GM12801 (cell line): ENCODE data around the gene NUBP2.

ENCODE experiments used
- TF ChIP-seq, protein P1 (sequence below): IDR thresholded peaks from one replicate; pipeline ENCODE4 v1.5.1; 2011; ENCODE audit warnings: control low read depth; ENCODE audit not compliant: insufficient read length; ENCODE audit errors: extremely low read depth

Gene NUBP2

DNA sequence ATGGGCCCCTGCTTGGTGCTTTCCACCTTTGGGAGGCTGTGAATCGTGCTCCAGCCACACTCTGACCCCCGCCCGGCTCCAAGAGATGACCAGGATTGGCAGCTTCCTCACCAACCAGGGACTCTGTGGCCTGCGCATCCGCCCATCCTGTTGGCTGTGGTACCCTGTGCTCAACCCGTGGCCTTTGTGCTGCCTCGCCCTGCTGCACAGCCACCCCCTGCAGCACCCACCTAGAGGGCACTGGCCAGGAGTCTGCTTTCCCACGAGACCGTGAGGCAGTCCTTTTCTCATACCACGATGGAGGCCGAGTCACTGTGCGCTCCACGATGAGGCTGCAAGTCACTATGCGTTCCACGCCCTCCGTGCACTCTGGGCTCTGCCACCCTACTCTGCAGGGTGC is 30.8 kb upstream of the NUBP2 start:
- TF ChIP-seq, protein P1, sequence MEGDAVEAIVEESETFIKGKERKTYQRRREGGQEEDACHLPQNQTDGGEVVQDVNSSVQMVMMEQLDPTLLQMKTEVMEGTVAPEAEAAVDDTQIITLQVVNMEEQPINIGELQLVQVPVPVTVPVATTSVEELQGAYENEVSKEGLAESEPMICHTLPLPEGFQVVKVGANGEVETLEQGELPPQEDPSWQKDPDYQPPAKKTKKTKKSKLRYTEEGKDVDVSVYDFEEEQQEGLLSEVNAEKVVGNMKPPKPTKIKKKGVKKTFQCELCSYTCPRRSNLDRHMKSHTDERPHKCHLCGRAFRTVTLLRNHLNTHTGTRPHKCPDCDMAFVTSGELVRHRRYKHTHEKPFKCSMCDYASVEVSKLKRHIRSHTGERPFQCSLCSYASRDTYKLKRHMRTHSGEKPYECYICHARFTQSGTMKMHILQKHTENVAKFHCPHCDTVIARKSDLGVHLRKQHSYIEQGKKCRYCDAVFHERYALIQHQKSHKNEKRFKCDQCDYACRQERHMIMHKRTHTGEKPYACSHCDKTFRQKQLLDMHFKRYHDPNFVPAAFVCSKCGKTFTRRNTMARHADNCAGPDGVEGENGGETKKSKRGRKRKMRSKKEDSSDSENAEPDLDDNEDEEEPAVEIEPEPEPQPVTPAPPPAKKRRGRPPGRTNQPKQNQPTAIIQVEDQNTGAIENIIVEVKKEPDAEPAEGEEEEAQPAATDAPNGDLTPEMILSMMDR: no peak

DNA sequence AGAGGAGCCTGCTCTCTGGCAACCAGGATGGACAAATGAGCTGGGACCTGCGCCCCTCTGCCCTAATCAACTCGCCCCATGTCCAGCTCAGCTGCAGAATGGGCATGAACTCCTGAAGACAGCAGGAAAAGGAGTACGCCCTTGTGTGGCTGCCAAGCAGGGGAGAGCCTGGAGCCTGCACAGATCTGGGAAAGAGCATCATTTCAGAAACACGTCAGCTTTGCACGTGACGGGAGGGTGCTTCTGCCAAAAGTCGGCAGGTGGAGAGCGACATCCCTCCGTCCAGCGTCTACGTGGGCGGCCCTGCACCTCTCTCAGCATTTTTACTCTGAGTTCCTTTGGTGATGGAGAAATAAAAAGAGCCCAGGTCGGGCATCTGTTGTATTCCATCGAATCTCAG is 29.9 kb upstream of the NUBP2 start:
- TF ChIP-seq, protein P1: no peak

DNA sequence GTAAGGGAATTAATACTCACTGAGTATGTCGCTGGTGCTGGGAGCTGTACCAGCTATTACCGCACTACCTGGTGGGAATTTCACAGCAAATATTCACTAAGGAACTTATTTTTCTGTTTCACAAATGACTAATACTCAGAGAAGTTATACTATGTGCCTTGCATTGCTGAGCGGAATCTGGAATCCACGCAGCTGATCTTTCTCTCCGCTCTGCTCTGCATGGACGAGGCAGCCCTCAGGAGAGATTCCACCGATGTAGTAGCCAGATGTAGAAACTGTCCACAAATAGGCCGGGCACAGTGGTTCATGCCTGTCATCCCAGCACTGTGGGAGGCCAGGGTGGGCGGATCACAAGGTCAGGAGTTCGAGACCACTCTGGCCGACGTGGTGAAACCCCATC is 28.6 kb upstream of the NUBP2 start:
- TF ChIP-seq, protein P1: no peak

DNA sequence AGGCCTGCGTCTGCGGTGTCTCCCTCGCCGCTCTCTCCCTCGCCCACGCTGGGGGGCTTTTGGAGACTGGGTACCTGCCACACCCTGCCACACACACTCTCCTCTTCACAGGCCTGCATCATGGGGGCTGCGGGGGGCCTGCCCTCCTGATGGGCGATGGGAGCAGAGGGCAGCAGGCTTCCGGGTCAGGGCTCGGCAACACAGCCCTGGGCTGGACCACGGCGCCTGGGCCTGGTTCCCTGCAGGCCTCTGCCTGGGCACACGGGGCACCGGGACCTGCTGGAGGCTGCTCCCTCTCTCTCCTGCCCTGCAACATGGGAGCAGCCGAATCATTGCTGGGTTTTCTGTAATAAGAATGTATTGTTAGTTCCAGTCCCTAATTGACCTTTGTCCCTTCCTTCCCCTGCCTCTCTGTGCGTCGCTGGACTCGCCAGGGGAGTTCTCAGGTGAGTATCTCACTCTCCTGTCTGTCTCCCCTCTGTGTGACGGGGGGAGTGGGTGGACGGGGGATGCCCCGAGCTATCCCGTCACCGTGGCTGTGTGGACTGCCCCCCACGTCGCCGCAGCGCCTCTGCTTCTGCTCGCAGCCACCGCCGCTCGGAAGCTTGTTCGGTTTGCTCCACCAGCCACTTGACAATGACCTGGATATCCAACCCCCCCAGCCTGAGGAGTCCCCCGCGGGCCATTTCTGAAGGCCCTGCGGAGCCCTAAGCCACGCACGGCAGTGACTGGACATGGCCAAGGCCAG is 24.9 kb upstream of the NUBP2 start:
- TF ChIP-seq, protein P1: no peak

DNA sequence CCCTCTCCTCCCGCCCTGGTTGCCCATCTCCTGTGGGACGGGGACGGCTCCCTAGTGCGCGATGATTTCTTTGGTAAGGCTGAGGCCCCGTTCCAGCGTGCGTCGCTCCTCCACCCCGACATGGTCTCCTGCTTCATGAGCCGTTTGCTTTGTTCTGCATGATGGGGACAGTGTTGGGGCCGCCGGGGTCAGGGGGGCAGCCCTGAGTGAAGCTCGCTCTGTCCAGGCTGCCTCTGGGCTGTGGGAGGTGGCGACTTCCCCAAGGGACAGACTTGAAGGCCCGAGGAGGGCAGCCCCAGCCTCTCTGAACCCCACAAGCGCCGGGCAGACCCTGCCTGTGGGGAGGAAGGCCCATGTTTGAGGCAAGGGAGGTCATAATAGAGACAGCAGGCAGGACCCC is 23.8 kb upstream of the NUBP2 start:
- TF ChIP-seq, protein P1: no peak

DNA sequence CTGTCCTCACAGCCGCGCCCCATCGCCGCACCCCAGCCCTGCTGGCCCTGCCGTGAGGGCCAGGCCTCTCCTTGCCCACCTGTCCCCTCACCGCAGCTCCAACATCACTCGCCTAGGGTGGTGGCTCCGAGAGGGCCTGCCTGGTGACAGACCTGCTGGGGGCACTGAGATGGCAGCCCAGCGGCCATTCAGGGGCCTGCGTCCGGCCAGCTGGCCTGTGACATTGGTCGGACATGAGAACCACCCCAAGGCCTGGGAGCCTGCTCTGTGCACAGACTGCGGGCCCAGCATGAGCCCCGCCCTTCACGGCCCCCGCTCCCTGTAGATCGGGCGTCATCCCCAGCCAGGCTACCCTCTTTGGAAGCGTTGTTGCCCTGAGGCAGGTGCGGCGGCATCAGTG is 23.2 kb upstream of the NUBP2 start:
- TF ChIP-seq, protein P1: no peak

DNA sequence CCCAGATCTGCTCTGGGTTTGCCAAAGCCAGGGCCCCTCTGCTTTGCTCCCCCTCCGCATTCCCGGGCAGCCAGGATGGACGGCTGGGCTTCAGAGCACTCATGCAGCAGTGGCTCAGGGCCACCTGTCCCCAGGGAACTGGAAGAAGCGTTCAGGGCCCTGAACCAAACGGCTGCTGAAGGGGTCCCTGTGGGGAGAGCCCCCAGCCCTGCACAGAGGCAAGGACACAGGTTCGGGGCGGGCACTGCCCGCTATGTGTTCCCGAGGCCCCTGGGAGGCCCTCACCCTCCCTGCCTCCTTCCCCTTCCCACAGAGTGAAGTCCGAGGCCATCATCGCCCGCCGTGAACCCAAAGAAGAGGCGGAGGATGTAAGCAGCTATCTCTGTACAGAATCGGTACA is 21.8 kb upstream of the NUBP2 start:
- TF ChIP-seq, protein P1: no peak
